GM12878 (cell line): Measurements from ENCODE around the gene ZKSCAN2. TPM values are rescaled to one million over a fixed set of nuclear protein-coding genes. Genes with fewer than 3 reads are reported as not detected.
A peak's percentile ranks its signal among the peaks of the same experiment; 100 is the strongest.

Experiments used
- ATAC-seq: fragments of 200-7000 bp; cut with Tn5 transposase; 3 replicates; pipeline ENCODE4 v1.9.1; 2020; ENCODE audit warnings: mild to moderate bottlenecking, moderate library complexity
- BruUV-seq: library from RNA; stranded (reverse); fragments of 400-500 nt; replicated peaks from 2 replicates; lab custom pipeline; 2021; lab: Mats Ljungman, UMichigan
- CTCF ChIA-PET: fragments of 300-600 bp; sonication (Branson Sonifier 250); formaldehyde crosslinking; extraction: SDS; loops from one replicate; lab custom pipeline; 2021; ENCODE audit warnings: inconsistent platforms; lab: Yijun Ruan, JAX
- POLR2A ChIA-PET: fragments of 350-600 bp; formaldehyde crosslinking; extraction: SDS; loops from one replicate; lab custom pipeline; 2021; ENCODE audit warnings: inconsistent platforms; lab: Charles Lee
- RAD21 ChIA-PET: fragments of 300-600 bp; sonication (Branson Sonifier 250); formaldehyde crosslinking; loops from one replicate; lab custom pipeline; 2023; ENCODE audit warnings: antibody characterized with exemption; ENCODE audit not compliant: unreplicated experiment; lab: Charles Lee
- SMC1A ChIA-PET: fragments of 300-600 bp; sonication (Branson Sonifier 250); formaldehyde crosslinking; loops from one replicate; lab custom pipeline; 2023; ENCODE audit not compliant: unreplicated experiment, uncharacterized antibody; lab: Charles Lee
- DNase-seq: peaks from one replicate; pipeline ENCODE4 v3.0.0-alpha.2; 2011; ENCODE audit warnings: low read depth, low spot score
- FAIRE-seq: peaks from 3 replicates; lab custom pipeline; 2011; peaks lifted over from hg19 to GRCh38; lab: Jason Lieb, UNC
- H2AFZ ChIP-seq: 2 replicates; pipeline ENCODE4 v1.6.0; 2011; ENCODE audit warnings: low read depth, low read length, control low read depth; ENCODE audit not compliant: control insufficient read depth
- H3K27ac ChIP-seq: 2 replicates; pipeline ENCODE4 v1.5.1; 2011; ENCODE audit warnings: control low read depth; ENCODE audit not compliant: control insufficient read depth, insufficient read depth
- H3K27me3 ChIP-seq, 2 experiments: replicated peaks in 1 of 2; 2 replicates each; pipeline versions ENCODE4 v1.6.0 to v1.6.1; 2011; ENCODE audit warnings: low read length in 1 of 2; ENCODE audit not compliant: control insufficient read depth in 2 of 2, insufficient read depth in 2 of 2
- H3K36me3 ChIP-seq, 2 experiments: 2 replicates each; pipeline ENCODE4 v1.5.1; 2011; ENCODE audit warnings: low read length in 1 of 2; ENCODE audit not compliant: control insufficient read depth in 2 of 2, insufficient read depth in 2 of 2
- H3K4me1 ChIP-seq: 2 replicates; pipeline ENCODE4 v1.6.1; 2011; ENCODE audit warnings: mild to moderate bottlenecking, low read length, moderate library complexity, mixed read lengths; ENCODE audit not compliant: control insufficient read depth, insufficient read depth
- H3K4me2 ChIP-seq: 2 replicates; pipeline ENCODE4 v1.6.0; 2011; ENCODE audit warnings: control low read depth; ENCODE audit not compliant: control insufficient read depth, insufficient read depth
- H3K4me3 ChIP-seq: fragments of 200-600 bp; sonication (generic); 2 replicates; pipeline ENCODE4 v1.5.1; 2016
- H3K79me2 ChIP-seq: 2 replicates; pipeline ENCODE4 v1.6.0; 2011; ENCODE audit warnings: low read length; ENCODE audit not compliant: control insufficient read depth, insufficient read depth
- H3K9ac ChIP-seq: 2 replicates; pipeline ENCODE4 v1.8.0; 2011; ENCODE audit warnings: low read length, control low read depth, mixed read lengths; ENCODE audit not compliant: control insufficient read depth, insufficient read depth
- H3K9me3 ChIP-seq: replicated peaks from 3 replicates; pipeline ENCODE4 v1.5.1; 2011; ENCODE audit warnings: mild to moderate bottlenecking, low read length; ENCODE audit not compliant: control insufficient read depth, insufficient read depth
- H4K20me1 ChIP-seq: 2 replicates; pipeline ENCODE4 v1.6.0; 2011; ENCODE audit not compliant: control insufficient read depth, insufficient read depth
- CHD4 ChIP-seq: fragments of 200-600 bp; sonication (generic); IDR thresholded peaks from 2 replicates; pipeline ENCODE4 v1.6.1; 2016; ENCODE audit warnings: mild to moderate bottlenecking
- FOXK2 ChIP-seq: fragments of 450-650 bp; IDR thresholded peaks from 2 replicates; pipeline ENCODE4 v1.6.1; 2017; ENCODE audit warnings: mild to moderate bottlenecking, moderate library complexity
- HDAC2 ChIP-seq: fragments of 200-600 bp; sonication (generic); IDR thresholded peaks from 2 replicates; pipeline ENCODE4 v1.6.1; 2017
- KDM1A ChIP-seq: fragments of 200-600 bp; sonication (generic); IDR thresholded peaks from 2 replicates; pipeline ENCODE4 v1.6.1; 2016; ENCODE audit warnings: borderline replicate concordance
- KLF5 ChIP-seq: fragments of 450-650 bp; IDR thresholded peaks from 2 replicates; pipeline ENCODE4 v1.6.1; 2014; ENCODE audit warnings: mild to moderate bottlenecking; ENCODE audit not compliant: partially characterized antibody
- NRF1 ChIP-seq: conservative IDR thresholded peaks from 2 replicates; pipeline ENCODE4 v1.6.1; 2011; ENCODE audit warnings: mild to moderate bottlenecking, low read depth, low read length, improper control_type of control experiment
- RAD51 ChIP-seq: fragments of 450-650 bp; IDR thresholded peaks from 2 replicates; pipeline ENCODE4 v1.6.1; 2016; ENCODE audit warnings: moderate library complexity, mild to moderate bottlenecking, inconsistent platforms
- SMC3 ChIP-seq: IDR thresholded peaks from 2 replicates; pipeline ENCODE4 v1.6.1; 2011; ENCODE audit warnings: low read length, improper control_type of control experiment, borderline replicate concordance
- SREBF2 ChIP-seq: IDR thresholded peaks from 2 replicates; pipeline ENCODE4 v1.6.1; 2012; ENCODE audit warnings: mild to moderate bottlenecking, low read length
- SUPT20H ChIP-seq: IDR thresholded peaks from 2 replicates; pipeline ENCODE4 v1.6.1; 2011; ENCODE audit warnings: low read depth, mild to moderate bottlenecking, low read length, moderate library complexity, borderline replicate concordance; ENCODE audit not compliant: control insufficient read depth
- ZBTB4 ChIP-seq: fragments of 450-650 bp; formaldehyde crosslinking; IDR thresholded peaks from 2 replicates; pipeline ENCODE4 v1.4.0; 2022; ENCODE audit warnings: mild to moderate bottlenecking, moderate library complexity
- ZNF274 ChIP-seq: IDR thresholded peaks from one replicate; pipeline ENCODE4 v1.8.0; 2011; ENCODE audit not compliant: insufficient read length, insufficient read depth
- ZNF687 ChIP-seq: fragments of 450-650 bp; IDR thresholded peaks from 2 replicates; pipeline ENCODE4 v1.6.1; 2017; ENCODE audit warnings: mild to moderate bottlenecking, moderate library complexity
- ZSCAN29 ChIP-seq: fragments of 450-650 bp; IDR thresholded peaks from 2 replicates; pipeline ENCODE4 v1.6.1; 2017; ENCODE audit warnings: mild to moderate bottlenecking, moderate library complexity
- WGBS: methylation state at CpG from one replicate; pipeline ENCODE4 v1.1.6; 2016; ENCODE audit warnings: low lambda C conversion rate; ENCODE audit not compliant: insufficient replicate concordance, insufficient coverage; ENCODE audit errors: missing lambda C conversion rate; 5-methylcytosine and 5-hydroxymethylcytosine counted together
- in situ Hi-C: fragments of 300-500 bp; cut with MboI; formaldehyde crosslinking; loops from 9 replicates; pipeline ENCODE4 v1.14.3; 2018; ENCODE audit warnings: mixed read lengths
- intact Hi-C: fragments of 100-400 bp; cut with micrococcal nuclease; formaldehyde crosslinking; loops from one replicate; pipeline ENCODE4 v1.14.2; 2022; ENCODE audit not compliant: unreplicated experiment
- polyA plus RNA-seq, 11 experiments: library from polyadenylated mRNA; depleted of rRNA in 4 of 11; unstranded in 6 of 11; stranded (reverse) in 5 of 11; fragments of >200 nt; fragmentation: Nextera tagmentation in 4 of 11; fragmentation: Illumina TruSeq in 1 of 11; extraction: Ambion mirVana in 4 of 11; extraction: Trizol in 1 of 11; gene quantifications; 1 replicate in 1 of 11; 2 replicates in 10 of 11; pipeline versions ENCODE4 v1.2.1 to v1.2.3, GENCODE V29; 2011 to 2016; ENCODE audit warnings: inconsistent platforms in 2 of 11, missing spikeins in 2 of 11, low read depth in 1 of 11
- total RNA-seq, 4 experiments: library from RNA; depleted of rRNA in 3 of 4; stranded (reverse); fragments of >200 nt in 3 of 4; fragmentation: Illumina TruSeq in 1 of 4; extraction: Trizol in 1 of 4; gene quantifications; 2 replicates each; pipeline versions ENCODE4 v1.2.1 to v1.2.3, GENCODE V29; 2013 to 2021

The ZKSCAN2 gene
- total and polyA plus RNA-seq, 10 of the 15 experiments (the other 5 are each of a cell fraction or from before 2014, with no cell fraction given), result 0.75 to 6.6 (median 2.9) TPM

- intact Hi-C loops, result no loop called here
- FAIRE-seq (peak; percentile 13), DNase-seq (peak; percentile 44), ATAC-seq (peak; percentile 68)
- Histone ChIP-seq H3K4me1 (no peaks in the 10 kb centered on the region; the same call in 1 of the 2 replicates), H3K4me3 (peak overlapping the region; percentile 92), H3K27me3 (no peaks in the 10 kb centered on the region), H3K36me3 (peaks cover 0 to 7% of the 10 kb centered on the region in 2 experiments; a peak in 1 of 4 replicates), H3K4me2 (peak overlapping the region; percentile 77), H4K20me1 (no peaks in the 10 kb centered on the region; the same call in 1 of the 2 replicates), H3K9ac (peak overlapping the region; percentile 96), H2AFZ (peak overlapping the region; percentile 96), H3K79me2 (peaks cover 46% of the 10 kb centered on the region), H3K27ac (peak overlapping the region; percentile 85), H3K9me3 (no peaks in the 10 kb centered on the region)
- WGBS, result 1% methylated on average over 57 of the region's 58 CpGs
- POLR2A ChIA-PET, result interaction anchor here (0.6 kb wide), 1 partner anchor 11 kb away, joined by 3 read pairs; no protein-coding TSS in a partner anchor
- no TSS peak for BruUV-seq
- SMC1A ChIA-PET, result interaction anchor here (0.6 kb wide), 1 partner anchor 136 kb away, joined by 3 read pairs; no protein-coding TSS in a partner anchor
- in situ Hi-C loops, result no loop called here
- RAD21 ChIA-PET, result interaction anchor here (0.9 kb wide), 1 partner anchor 20 kb away, joined by 3 read pairs; no protein-coding TSS in a partner anchor
- CTCF ChIA-PET, result no interaction called here
- TF ChIP-seq ZSCAN29 (0 out of 2 replicates have a peak, but pooled peaks have one; percentile 44), ZNF274 (no peak), KDM1A (no peak), FOXK2 (peak; percentile 56), RAD51 (no peak), CHD4 (no peak), ZNF687 (no peak; the same call in 1 of the 2 replicates), SUPT20H (no peak), NRF1 (no peak), KLF5 (peak; percentile 43), SREBF2 (no peak), ZBTB4 (no peak), SMC3 (no peak), HDAC2 (no peak)
Measured at GRCh38 chr16:25257956-25258860, 563 bp upstream of the ZKSCAN2 start.
